Measurements from ENCODE around the gene MEF2C. TPM values are rescaled to one million over a fixed set of nuclear protein-coding genes. Genes with fewer than 3 reads are reported as not detected.

The MEF2C gene
- total RNA-seq, 4 donors from 2014 or later, result 51.0 to 78.6 (median 65.7) TPM

- WGBS, 2 donors, result 94 to 95% methylated on average over 3 of the region's 3 CpGs
- Histone ChIP-seq H3K4me1 (no peaks in the 10 kb centered on the region), H3K36me3 (peaks cover 0 to 22% of the 10 kb centered on the region in 2 donors), H3K4me3 (replicated peaks in 1 of 3) (no peak overlapping the region), H3K27ac (no peak overlapping the region), H3K9me3 (no peaks in the 10 kb centered on the region), H3K27me3 (no peaks in the 10 kb centered on the region)
- intact Hi-C loops (cut with DNase I), result no loop called here
- no peak for TF ChIP-seq POLR2A (IDR thresholded peaks at IDR 0.05)
- no peak for TF ChIP-seq CTCF (IDR thresholded peaks at IDR 0.05)
- no peak for DNase-seq
Measured at GRCh38 chr5:88719434-88719833, 163.6 kb downstream of the MEF2C start.

- WGBS, 2 donors, result 96% methylated on average over 4 of the region's 4 CpGs
- intact Hi-C loops (cut with DNase I), result no loop called here
- Histone ChIP-seq H3K27me3 (no peaks in the 10 kb centered on the region), H3K36me3 (peaks cover 0 to 22% of the 10 kb centered on the region in 2 donors), H3K4me3 (replicated peaks in 1 of 3) (no peak overlapping the region), H3K9me3 (no peaks in the 10 kb centered on the region), H3K4me1 (no peaks in the 10 kb centered on the region), H3K27ac (no peak overlapping the region)
- TF ChIP-seq POLR2A (IDR thresholded peaks at IDR 0.05) (no peak), CTCF (IDR thresholded peaks at IDR 0.05) (no peak)
- no peak for DNase-seq
Measured at GRCh38 chr5:88718736-88719135, 164.2 kb downstream of the MEF2C start.

- H3K27me3 ChIP-seq, result no peaks in the 10 kb centered on the region
- DNase-seq, result no peak
- no peaks in the 10 kb centered on the region for H3K9me3 ChIP-seq
- intact Hi-C loops (cut with DNase I), result no loop called here
- TF ChIP-seq POLR2A (IDR thresholded peaks at IDR 0.05), result no peak
- TF ChIP-seq CTCF (IDR thresholded peaks at IDR 0.05), result no peak
- H3K27ac ChIP-seq, result no peak overlapping the region
- no peaks in the 10 kb centered on the region for H3K4me1 ChIP-seq
- H3K36me3 ChIP-seq, result peaks cover 0 to 6% of the 10 kb centered on the region in 2 donors
- WGBS, 2 donors, result 77 to 84% methylated on average over 1 of the region's 1 CpG
- no peak overlapping the region for H3K4me3 ChIP-seq (replicated peaks in 1 of 3)
Measured at GRCh38 chr5:88716101-88716500, 166.9 kb downstream of the MEF2C start.

GRCh38 chr5:88715503-88715902, 167.5 kb downstream of the MEF2C start:
- Histone ChIP-seq H3K27ac (no peak overlapping the region), H3K27me3 (no peaks in the 10 kb centered on the region), H3K4me1 (no peaks in the 10 kb centered on the region), H3K9me3 (no peaks in the 10 kb centered on the region), H3K4me3 (replicated peaks in 1 of 3) (no peak overlapping the region), H3K36me3 (peaks cover 0 to 2% of the 10 kb centered on the region in 2 donors)
- WGBS, 2 donors, result 72 to 85% methylated on average over 3 of the region's 3 CpGs
- intact Hi-C loops (cut with DNase I), result no loop called here
- no peak for TF ChIP-seq CTCF (IDR thresholded peaks at IDR 0.05)
- TF ChIP-seq POLR2A (IDR thresholded peaks at IDR 0.05), result no peak
- no peak for DNase-seq

GRCh38 chr5:88713818-88714217, 169.2 kb downstream of the MEF2C start:
- DNase-seq, result no peak
- Histone ChIP-seq H3K36me3 (no peaks in the 10 kb centered on the region), H3K9me3 (no peaks in the 10 kb centered on the region), H3K27me3 (no peaks in the 10 kb centered on the region), H3K27ac (no peak overlapping the region), H3K4me3 (replicated peaks in 1 of 3) (no peak overlapping the region), H3K4me1 (no peaks in the 10 kb centered on the region)
- no peak for TF ChIP-seq POLR2A (IDR thresholded peaks at IDR 0.05)
- TF ChIP-seq CTCF (IDR thresholded peaks at IDR 0.05), result no peak
- 83 to 89% methylated on average over 2 of the region's 2 CpGs for WGBS, 2 donors
- intact Hi-C loops (cut with DNase I), result no loop called here
